MM.1S (cell line): Measurements from ENCODE around the gene SPEM2.

Source experiments
- CTCF ChIP-seq: fragments of 300-600 bp; sonication (generic); IDR thresholded peaks from 2 replicates; pipeline ENCODE4 v1.5.1; 2016; ENCODE audit warnings: antibody characterized with exemption, low read length, mixed read lengths
- EZH2 ChIP-seq: fragments of 300-600 bp; sonication (generic); optimal IDR thresholded peaks from 2 replicates; pipeline ENCODE3; 2017; ENCODE audit warnings: low read depth, mild to moderate bottlenecking, antibody characterized with exemption, low read length, mixed read lengths

GRCh38 chr17:7379134-7379533, 46.3 kb upstream of the SPEM2 start:
- TF ChIP-seq CTCF (no peak), EZH2 (no peak)
